ENCODE measurements around the gene CTAG2. TPM values are rescaled to one million over a fixed set of nuclear protein-coding genes. Genes with fewer than 3 reads are reported as not detected.
"Not testable (repeated sequence)": the region's sequence is repeated elsewhere in the genome, so short reads cannot be mapped to it uniquely, and the experiment has no call there.

Gene CTAG2
- total RNA-seq, 8 experiments from 2014 or later: 0.38 TPM; not detected in 7

- WGBS, 10 experiments: 20 to 92% (median 76%) methylated on average over 1 to 15 of the region's 15 CpGs; no CpG with 5 or more reads in 5 of the 10 experiments
- Histone ChIP-seq H3K4me1 (replicated peaks in 1 of 2) (no peaks in the 10 kb centered on the region), H3K4me3 (no peak overlapping the region), H3K27ac (no peak overlapping the region)
- ATAC-seq (replicated peaks in 6 of 8): no peak
- in situ Hi-C loops (cut with MboI; ENCODE audit: low pct_unique_long_range_greater_than_20kb in 2 of 9, low sequenced_read_pairs in 9 of 9, unreplicated experiment in 9 of 9): no loop called here
Observed at GRCh38 chrX:154657226-154657805, 3.9 kb upstream of the CTAG2 start.

DNA sequence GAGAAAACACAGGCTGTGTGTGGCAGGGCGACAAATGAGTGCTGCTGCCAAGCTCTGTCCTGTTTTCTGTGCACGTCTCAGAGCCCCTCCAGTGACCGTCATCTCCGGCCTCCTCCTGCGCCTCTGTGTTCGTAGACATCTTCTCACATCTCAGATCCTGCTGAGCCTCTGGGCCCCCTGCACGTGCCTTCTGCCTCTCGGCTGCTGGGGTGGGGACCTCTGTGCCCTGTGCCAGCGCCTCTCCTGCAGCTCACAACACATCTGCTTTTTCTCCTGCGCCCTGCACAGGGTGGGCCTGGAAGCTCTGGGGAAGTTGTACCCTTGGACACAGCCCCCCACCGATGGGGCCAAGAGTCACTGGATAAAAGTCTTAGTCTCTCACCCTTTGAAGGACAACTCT is 2.4 kb upstream of the CTAG2 start:
- no peaks in the 10 kb centered on the region for H3K4me1 ChIP-seq (replicated peaks in 1 of 2)
- H3K4me3 ChIP-seq: no peak overlapping the region
- in situ Hi-C loops (cut with MboI; ENCODE audit: low pct_unique_long_range_greater_than_20kb in 2 of 9, low sequenced_read_pairs in 9 of 9, unreplicated experiment in 9 of 9): no loop called here
- WGBS, 10 experiments: no CpG with 5 or more reads among the region's 11 CpGs
- H3K27ac ChIP-seq: no peak overlapping the region
- no peak for ATAC-seq (replicated peaks in 6 of 8)

DNA sequence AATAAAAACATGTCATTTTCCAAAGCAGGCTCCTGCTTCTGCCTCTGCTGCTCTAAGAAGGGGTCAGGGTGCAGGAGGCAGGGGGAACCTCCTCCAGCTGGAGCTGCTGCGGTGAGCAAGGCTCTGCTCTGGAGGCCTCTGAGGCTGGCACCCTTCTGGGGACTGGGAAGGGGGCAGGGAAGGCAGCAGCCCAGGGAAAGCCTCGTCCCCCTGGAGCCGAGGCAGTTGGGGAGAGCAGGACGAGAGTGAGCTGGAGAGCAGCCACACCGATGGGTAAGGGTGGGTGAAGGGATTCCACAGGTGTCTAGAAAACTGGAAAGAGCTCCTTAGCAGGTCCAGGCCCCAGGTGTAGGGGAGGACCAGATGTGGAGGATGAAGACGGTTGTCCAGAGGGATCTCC is 2.0 kb upstream of the CTAG2 start:
- in situ Hi-C loops (cut with MboI; ENCODE audit: low pct_unique_long_range_greater_than_20kb in 2 of 9, low sequenced_read_pairs in 9 of 9, unreplicated experiment in 9 of 9): no loop called here
- Histone ChIP-seq H3K4me3 (no peak overlapping the region), H3K4me1 (replicated peaks in 1 of 2) (no peaks in the 10 kb centered on the region), H3K27ac (no peak overlapping the region)
- no peak for ATAC-seq (replicated peaks in 6 of 8)
- WGBS, 10 experiments: no CpG with 5 or more reads among the region's 6 CpGs

DNA sequence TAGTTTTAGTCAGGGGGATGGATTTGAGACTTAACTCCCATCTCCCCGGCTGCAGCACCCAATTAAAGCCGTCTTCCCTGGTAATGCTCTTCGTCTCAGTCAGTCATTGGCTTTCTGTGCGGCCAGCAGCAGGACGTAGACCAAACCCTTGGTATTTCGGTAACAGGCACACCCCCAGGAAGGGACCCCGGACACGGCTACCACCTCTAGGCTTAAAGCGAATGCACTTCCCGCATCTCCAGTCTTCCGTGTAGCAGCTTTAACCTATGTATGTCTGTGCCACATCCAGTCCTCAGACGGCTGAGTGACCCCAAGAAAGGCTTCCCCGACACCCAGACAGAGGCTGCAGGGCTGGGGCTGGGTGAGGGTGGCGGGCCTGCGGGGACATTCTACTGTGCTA is 1.5 kb upstream of the CTAG2 start:
- WGBS, 10 experiments: 24 to 100% (median 80%) methylated on average over 1 to 4 of the region's 15 CpGs; no CpG with 5 or more reads in 5 of the 10 experiments
- no peak for ATAC-seq (replicated peaks in 6 of 8)
- Histone ChIP-seq H3K4me1 (replicated peaks in 1 of 2) (no peaks in the 10 kb centered on the region), H3K27ac (no peak overlapping the region), H3K4me3 (no peak overlapping the region)
- in situ Hi-C loops (cut with MboI; ENCODE audit: low pct_unique_long_range_greater_than_20kb in 2 of 9, low sequenced_read_pairs in 9 of 9, unreplicated experiment in 9 of 9): no loop called here

GRCh38 chrX:154654372-154654771 is 993 bp upstream of the CTAG2 start:
- WGBS, 10 experiments: 71 to 100% (median 100%) methylated on average over 1 of the region's 10 CpGs; no CpG with 5 or more reads in 7 of the 10 experiments
- in situ Hi-C loops (cut with MboI; ENCODE audit: low pct_unique_long_range_greater_than_20kb in 2 of 9, low sequenced_read_pairs in 9 of 9, unreplicated experiment in 9 of 9): no loop called here
- no peak for ATAC-seq (replicated peaks in 6 of 8)
- H3K4me3 ChIP-seq: no peak overlapping the region
- H3K27ac ChIP-seq: no peak overlapping the region
- no peaks in the 10 kb centered on the region for H3K4me1 ChIP-seq (replicated peaks in 1 of 2)

DNA sequence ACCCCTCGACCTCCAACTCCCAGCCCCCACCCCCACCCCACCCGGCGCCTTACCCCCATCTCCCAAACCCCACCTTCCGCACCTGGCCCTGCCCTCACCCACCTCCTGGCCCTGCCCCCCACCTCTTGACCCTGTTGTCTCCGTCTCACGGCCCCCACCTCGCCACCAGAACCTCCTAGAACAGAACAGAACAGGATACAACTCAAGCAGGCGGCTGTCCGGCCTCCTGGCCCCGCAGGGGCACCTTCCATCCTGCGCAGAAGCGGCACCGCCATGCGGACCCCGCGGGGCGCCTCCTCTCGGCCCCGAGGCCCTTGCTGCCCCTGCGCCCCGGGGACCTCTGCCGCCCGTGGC is 354 bp downstream of the CTAG2 start:
- no peak for ATAC-seq (replicated peaks in 6 of 8)
- no CpG with 5 or more reads among the region's 23 CpGs for WGBS, 10 experiments
- no peaks in the 10 kb centered on the region for H3K4me1 ChIP-seq (replicated peaks in 1 of 2)
- no peak overlapping the region for H3K4me3 ChIP-seq
- in situ Hi-C loops (cut with MboI; ENCODE audit: low pct_unique_long_range_greater_than_20kb in 2 of 9, low sequenced_read_pairs in 9 of 9, unreplicated experiment in 9 of 9): no loop called here
- H3K27ac ChIP-seq: no peak overlapping the region

DNA sequence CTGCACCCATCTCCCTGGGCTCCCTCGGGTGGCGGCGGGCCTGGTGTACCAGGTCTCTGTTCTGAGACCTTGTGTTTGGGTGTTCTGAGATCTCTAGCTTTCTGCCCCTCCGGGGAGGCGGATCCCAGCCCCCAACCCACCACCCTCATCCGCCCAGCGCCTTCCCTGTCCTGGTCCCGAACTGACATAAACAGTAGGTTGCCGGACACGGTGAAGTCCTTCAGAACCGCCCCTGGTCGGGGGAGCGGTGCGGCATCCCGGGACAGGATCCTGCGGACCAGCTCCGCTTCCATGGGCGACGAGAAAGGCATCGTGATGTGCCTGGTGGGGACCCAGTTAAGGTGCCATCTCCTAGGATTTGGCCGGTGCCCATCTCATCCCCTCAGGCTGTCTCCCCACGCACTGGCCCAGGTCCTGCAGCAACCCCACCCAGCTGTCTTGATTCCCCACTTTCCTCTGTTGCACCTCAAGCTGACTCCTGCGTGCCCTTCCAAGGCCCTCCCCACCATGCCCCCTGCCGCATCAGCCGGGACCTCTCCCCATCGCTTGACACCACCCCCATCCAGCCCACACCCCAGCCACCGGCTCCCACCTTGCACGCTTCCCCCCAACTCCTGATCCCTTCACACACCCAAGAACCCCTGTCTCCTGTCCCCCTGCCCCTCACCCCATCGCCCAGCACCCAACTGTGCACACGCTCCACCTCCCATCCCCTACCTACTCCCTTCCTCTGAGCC is 900 bp downstream of the CTAG2 start:
- H3K27ac ChIP-seq: no peak overlapping the region
- ATAC-seq (replicated peaks in 6 of 8): no peak
- WGBS, 10 experiments: no CpG with 5 or more reads among the region's 30 CpGs
- no peak overlapping the region for H3K4me3 ChIP-seq
- no peaks in the 10 kb centered on the region for H3K4me1 ChIP-seq (replicated peaks in 1 of 2)
- in situ Hi-C loops (cut with MboI; ENCODE audit: low pct_unique_long_range_greater_than_20kb in 2 of 9, low sequenced_read_pairs in 9 of 9, unreplicated experiment in 9 of 9): no loop called here

- in situ Hi-C loops (cut with MboI; ENCODE audit: low pct_unique_long_range_greater_than_20kb in 2 of 9, low sequenced_read_pairs in 9 of 9, unreplicated experiment in 9 of 9): no loop called here
- 40% methylated on average over 1 of the region's 13 CpGs; no CpG with 5 or more reads in 9 of the 10 experiments for WGBS, 10 experiments
Observed at GRCh38 chrX:154650221-154650510, 3.2 kb downstream of the CTAG2 start.

DNA sequence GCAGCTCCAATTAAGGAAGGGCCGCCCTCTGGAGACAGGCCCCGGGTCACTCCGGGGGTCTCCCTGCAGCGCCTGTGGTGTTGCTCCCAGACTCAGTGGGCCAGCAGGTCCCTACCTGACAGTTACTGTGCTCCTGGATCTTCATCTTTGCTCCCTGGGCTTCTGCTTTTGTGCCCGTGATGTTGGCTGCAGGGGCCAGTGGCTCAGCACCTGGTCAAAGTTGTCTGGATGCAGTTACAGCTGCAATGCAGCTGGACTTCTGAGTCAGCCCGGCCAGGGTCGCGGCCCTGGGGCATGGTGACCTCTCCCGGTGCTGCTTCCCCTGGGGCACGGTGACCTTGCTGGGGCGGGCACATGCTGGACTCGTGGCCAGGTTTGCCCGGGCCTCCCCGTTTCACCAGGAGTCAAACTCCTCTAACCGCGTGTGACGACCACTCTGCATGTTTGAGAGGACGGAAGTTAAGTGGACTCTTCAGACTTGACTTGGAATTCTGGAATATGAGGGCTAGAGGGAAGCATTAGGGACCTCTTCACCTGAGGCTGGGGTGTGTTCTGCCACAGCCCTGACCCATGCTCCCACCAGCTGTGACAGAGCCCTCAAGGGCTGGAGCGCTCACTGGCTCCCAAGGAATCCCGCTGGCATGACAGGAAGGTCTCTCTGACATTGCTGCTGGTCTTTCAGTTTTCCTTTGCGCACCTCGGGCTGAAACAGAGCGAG is 3.7 kb downstream of the CTAG2 start:
- in situ Hi-C loops (cut with MboI; ENCODE audit: low pct_unique_long_range_greater_than_20kb in 2 of 9, low sequenced_read_pairs in 9 of 9, unreplicated experiment in 9 of 9): no loop called here
- H3K4me3 ChIP-seq: no peak overlapping the region
- WGBS, 10 experiments: 20 to 75% (median 53%) methylated on average over 1 to 18 of the region's 23 CpGs; no CpG with 5 or more reads in 7 of the 10 experiments

More at GRCh38 chrX:154650221-154650510, 3.2 kb downstream of the CTAG2 start:
- ATAC-seq (replicated peaks in 6 of 8): no peak
- H3K27ac ChIP-seq: no peak overlapping the region
- H3K4me1 ChIP-seq (replicated peaks in 1 of 2): no peaks in the 10 kb centered on the region
- no peak overlapping the region for H3K4me3 ChIP-seq

GRCh38 chrX:154648931-154649330 is 4.4 kb downstream of the CTAG2 start:
- no peak overlapping the region for H3K4me3 ChIP-seq
- no peak overlapping the region for H3K27ac ChIP-seq
- in situ Hi-C loops (cut with MboI; ENCODE audit: low pct_unique_long_range_greater_than_20kb in 2 of 9, low sequenced_read_pairs in 9 of 9, unreplicated experiment in 9 of 9): no loop called here
- no peak for ATAC-seq (replicated peaks in 6 of 8)
- no peaks in the 10 kb centered on the region for H3K4me1 ChIP-seq (replicated peaks in 1 of 2)
- WGBS, 10 experiments: 30 to 60% (median 50%) methylated on average over 1 to 11 of the region's 15 CpGs; no CpG with 5 or more reads in 7 of the 10 experiments

More for the DNA sequence above, 3.7 kb downstream of the CTAG2 start:
- no peak overlapping the region for H3K27ac ChIP-seq
- peak in 1 of 8 experiments; percentile 17 for ATAC-seq (replicated peaks in 6 of 8)
- no peaks in the 10 kb centered on the region for H3K4me1 ChIP-seq (replicated peaks in 1 of 2)

DNA sequence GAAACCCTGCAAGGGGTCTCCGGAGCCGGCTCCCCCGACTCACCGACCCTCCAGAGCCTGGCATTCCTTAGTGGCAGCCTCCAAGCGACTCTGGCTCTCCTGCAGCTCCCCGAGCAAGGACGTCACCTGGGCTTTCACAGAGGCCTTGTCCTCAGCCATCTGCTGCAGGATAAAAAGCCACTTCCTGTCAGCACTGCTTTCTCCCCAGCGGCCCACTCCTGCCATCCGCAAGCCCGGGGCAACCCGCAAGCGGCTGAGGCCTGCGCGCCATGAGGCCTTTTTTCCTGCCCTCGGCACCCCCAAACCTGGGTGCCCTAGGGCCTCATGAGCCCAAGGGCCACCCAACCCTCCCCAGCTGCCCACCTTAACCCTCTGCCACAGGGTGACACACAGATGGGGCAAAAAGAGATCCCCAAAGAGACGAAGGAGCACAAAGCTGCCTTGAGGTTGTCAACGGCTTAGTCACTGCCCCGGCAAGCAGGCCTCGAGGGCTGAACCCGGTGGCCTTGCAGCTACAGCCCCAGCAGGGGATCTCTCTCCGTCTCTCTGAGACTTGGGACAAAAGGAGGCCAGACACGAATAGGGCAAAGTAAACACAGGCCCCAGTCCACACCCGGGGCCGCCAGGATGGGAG is 7.5 kb downstream of the CTAG2 start:
- H3K4me1 ChIP-seq (replicated peaks in 1 of 2); in situ Hi-C loops (cut with MboI; ENCODE audit: low pct_unique_long_range_greater_than_20kb in 2 of 9, low sequenced_read_pairs in 9 of 9, unreplicated experiment in 9 of 9); H3K4me3 ChIP-seq; H3K27ac ChIP-seq: not testable (repeated sequence)
- WGBS, 10 experiments: no CpG with 5 or more reads among the region's 24 CpGs
- ATAC-seq (replicated peaks in 6 of 8): peak in 2 of 8 experiments; percentile 38 to 65

- H3K27ac ChIP-seq; H3K4me1 ChIP-seq (replicated peaks in 1 of 2); in situ Hi-C loops (cut with MboI; ENCODE audit: low pct_unique_long_range_greater_than_20kb in 2 of 9, low sequenced_read_pairs in 9 of 9, unreplicated experiment in 9 of 9); H3K4me3 ChIP-seq: not testable (repeated sequence)
- peak in 4 of 8 experiments; percentile 63 to 94 (median 70) for ATAC-seq (replicated peaks in 6 of 8)
- WGBS, 10 experiments: no CpG with 5 or more reads among the region's 31 CpGs
Observed at GRCh38 chrX:154643708-154644107, 9.7 kb downstream of the CTAG2 start.

GRCh38 chrX:154641740-154642139 is 11.6 kb downstream of the CTAG2 start:
- H3K4me3 ChIP-seq; H3K27ac ChIP-seq; H3K4me1 ChIP-seq (replicated peaks in 1 of 2); in situ Hi-C loops (cut with MboI; ENCODE audit: low pct_unique_long_range_greater_than_20kb in 2 of 9, low sequenced_read_pairs in 9 of 9, unreplicated experiment in 9 of 9): not testable (repeated sequence)
- ATAC-seq (replicated peaks in 6 of 8): peak in 7 of 8 experiments; percentile 58 to 94 (median 91)
- no CpG with 5 or more reads among the region's 10 CpGs for WGBS, 10 experiments
